DND-41 (cell line): ENCODE measurements around the gene SOS2.

Experiments
- ATAC-seq: fragments of 200-7000 bp; cut with Tn5 transposase; 3 replicates; pipeline ENCODE4 v1.9.1; 2021; ENCODE audit warnings: low read depth; ENCODE audit not compliant: insufficient read depth
- DNase-seq: peaks from one replicate; pipeline ENCODE4 v3.0.0-alpha.2; 2020
- H2AFZ ChIP-seq: 2 replicates; pipeline ENCODE4 v1.6.0; 2012; ENCODE audit warnings: low read depth, low read length
- H3K27ac ChIP-seq: 2 replicates; pipeline ENCODE4 v1.5.1; 2012; ENCODE audit warnings: low read length, inconsistent platforms
- H3K27me3 ChIP-seq: fragments of 200-600 bp; sonication (generic); 2 replicates; pipeline ENCODE4 v1.6.0; 2012; ENCODE audit warnings: low read length, mild to moderate bottlenecking, inconsistent platforms; ENCODE audit not compliant: insufficient read depth, poor library complexity
- H3K36me3 ChIP-seq: 2 replicates; pipeline ENCODE4 v1.5.1; 2012; ENCODE audit warnings: low read length, inconsistent platforms; ENCODE audit not compliant: insufficient read depth
- H3K4me1 ChIP-seq: 2 replicates; pipeline ENCODE4 v1.5.1; 2012; ENCODE audit warnings: mild to moderate bottlenecking, low read length; ENCODE audit not compliant: insufficient read depth
- H3K4me2 ChIP-seq: 2 replicates; pipeline ENCODE4 v1.6.0; 2012; ENCODE audit warnings: mild to moderate bottlenecking, moderate library complexity, low read length, inconsistent platforms; ENCODE audit not compliant: insufficient read depth
- H3K4me3 ChIP-seq, 2 experiments: fragments of 200-600 bp in 1 of 2; shearing (Covaris generic) in 1 of 2; 2 replicates each; pipeline ENCODE4 v1.5.1; 2012 to 2016; ENCODE audit warnings: inconsistent platforms in 2 of 2, low read length in 2 of 2, mild to moderate bottlenecking in 2 of 2, low read depth in 1 of 2, moderate library complexity in 1 of 2
- H3K79me2 ChIP-seq: 2 replicates; pipeline ENCODE4 v1.6.0; 2012; ENCODE audit warnings: low read length, inconsistent platforms; ENCODE audit not compliant: insufficient read depth
- H3K9ac ChIP-seq: 2 replicates; pipeline ENCODE4 v1.6.0; 2012; ENCODE audit warnings: low read depth, mild to moderate bottlenecking, inconsistent platforms, low read length, moderate library complexity
- H3K9me3 ChIP-seq: 2 replicates; pipeline ENCODE4 v1.5.1; 2012; ENCODE audit warnings: low read length, moderate library complexity, mild to moderate bottlenecking, inconsistent platforms; ENCODE audit not compliant: insufficient read depth, severe bottlenecking
- H4K20me1 ChIP-seq: 2 replicates; pipeline ENCODE4 v1.6.0; 2012; ENCODE audit warnings: low read length; ENCODE audit not compliant: insufficient read depth
- CTCF ChIP-seq: IDR thresholded peaks from 2 replicates; pipeline ENCODE4 v1.5.1; 2012; ENCODE audit warnings: borderline replicate concordance, low read length, moderate library complexity, mild to moderate bottlenecking; ENCODE audit not compliant: poor library complexity, severe bottlenecking; ENCODE audit errors: extremely low read depth
- EZH2 ChIP-seq: IDR thresholded peaks from 3 replicates; pipeline ENCODE4 v1.6.1; 2012; ENCODE audit warnings: borderline replicate concordance, low read depth, mild to moderate bottlenecking, moderate library complexity, low read length, inconsistent platforms; ENCODE audit not compliant: severe bottlenecking

SOS2 gene

DNA sequence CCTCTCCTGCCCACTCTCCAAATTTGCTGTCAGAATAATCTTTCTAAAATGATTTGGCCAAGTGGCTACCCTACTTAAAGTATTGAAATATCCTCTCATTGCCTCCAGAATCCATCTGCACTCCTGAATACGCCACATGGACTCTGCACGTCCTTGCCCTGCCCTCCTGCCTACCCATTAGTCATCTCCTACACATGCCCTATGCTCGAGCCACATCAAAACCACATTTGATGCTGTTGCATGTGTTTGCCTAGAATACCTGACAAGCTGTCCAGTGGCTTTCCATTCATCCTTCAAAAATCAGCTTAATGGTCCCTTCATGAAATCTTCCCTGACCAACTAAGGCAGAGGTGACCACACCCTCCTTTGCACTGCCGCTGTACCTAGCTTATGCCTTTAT, 132.0 kb downstream of the SOS2 start:
- ATAC-seq (no peak), DNase-seq (no peak)
- Histone ChIP-seq H3K27ac (no peak overlapping the region), H3K36me3 (no peaks in the 10 kb centered on the region), H2AFZ (no peak overlapping the region), H3K79me2 (no peaks in the 10 kb centered on the region), H3K4me3 (no peak overlapping the region), H3K9ac (no peak overlapping the region), H4K20me1 (no peaks in the 10 kb centered on the region), H3K4me2 (no peak overlapping the region), H3K27me3 (no peaks in the 10 kb centered on the region), H3K9me3 (no peaks in the 10 kb centered on the region), H3K4me1 (no peaks in the 10 kb centered on the region)
- TF ChIP-seq EZH2 (no peak), CTCF (no peak)

DNA sequence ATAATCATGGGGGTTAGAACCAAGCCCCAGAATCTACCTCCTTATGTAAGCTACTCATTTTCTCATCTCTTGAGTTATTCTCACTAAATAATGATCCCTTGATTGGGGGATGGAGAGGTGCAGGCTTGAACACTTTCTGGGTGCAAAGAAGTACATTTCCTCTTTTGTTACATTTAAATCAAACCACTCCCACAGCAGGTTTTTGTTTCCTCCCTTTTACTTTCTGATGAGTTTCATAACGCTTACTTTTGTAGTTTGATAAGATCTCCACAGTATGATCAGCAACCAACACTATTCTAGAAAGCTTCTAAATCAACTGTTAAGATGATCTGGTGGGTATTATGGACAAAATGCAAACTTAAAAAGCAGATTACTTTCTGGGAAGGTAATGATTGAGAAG, 135.5 kb downstream of the SOS2 start:
- no peak overlapping the region for H3K9ac ChIP-seq

GRCh38 chr14:50094056-50094755, 137.2 kb downstream of the SOS2 start:
- H3K9me3 ChIP-seq = no peaks in the 10 kb centered on the region
- H3K9ac ChIP-seq = no peak overlapping the region
- no peak overlapping the region for H2AFZ ChIP-seq
- no peak for TF ChIP-seq CTCF
- TF ChIP-seq EZH2 = no peak
- H3K4me1 ChIP-seq = no peaks in the 10 kb centered on the region
- H4K20me1 ChIP-seq = no peaks in the 10 kb centered on the region
- H3K4me2 ChIP-seq = no peak overlapping the region
- no peak overlapping the region for H3K27ac ChIP-seq
- no peak for ATAC-seq
- no peak for DNase-seq
- no peaks in the 10 kb centered on the region for H3K27me3 ChIP-seq
- H3K79me2 ChIP-seq = no peaks in the 10 kb centered on the region
- H3K4me3 ChIP-seq = no peak overlapping the region
- H3K36me3 ChIP-seq = no peaks in the 10 kb centered on the region

More for the DNA sequence above, 135.5 kb downstream of the SOS2 start:
- Histone ChIP-seq H3K79me2 (no peaks in the 10 kb centered on the region), H3K4me2 (no peak overlapping the region), H3K36me3 (no peaks in the 10 kb centered on the region), H4K20me1 (no peaks in the 10 kb centered on the region), H2AFZ (no peak overlapping the region), H3K4me3 (no peak overlapping the region), H3K9me3 (no peaks in the 10 kb centered on the region), H3K4me1 (no peaks in the 10 kb centered on the region), H3K27me3 (no peaks in the 10 kb centered on the region), H3K27ac (no peak overlapping the region)
- peak; percentile 33; the same call in 1 of the 3 replicates for ATAC-seq
- no peak for DNase-seq
- no peak for TF ChIP-seq EZH2
- no peak for TF ChIP-seq CTCF
